Measurements from ENCODE around the gene EFCAB11. TPM values are rescaled to one million over a fixed set of nuclear protein-coding genes. Genes with fewer than 3 reads are reported as not detected.

EFCAB11 gene
- total and polyA plus RNA-seq, 2 of the 8 experiments (the other 6 are each of a cell fraction or from before 2014, with no cell fraction given), result 6.8 to 12.8 TPM

GRCh38 chr14:89912667-89913211 is 41.8 kb downstream of the EFCAB11 start (continued):
- TF ChIP-seq ATF3 (IDR thresholded peaks at IDR 0.05; ENCODE audit: insufficient read depth, low read depth, low read length), result no peak
- no peak for TF ChIP-seq CBX5 (IDR thresholded peaks at IDR 0.05; ENCODE audit: low read depth, low read length)
- no peak for TF ChIP-seq CREB1 (IDR thresholded peaks at IDR 0.05)
- no peak for TF ChIP-seq PHF8 (conservative IDR thresholded peaks at IDR 0.05; ENCODE audit: low read depth, low read length)
- no peak for TF ChIP-seq SP4 (IDR thresholded peaks at IDR 0.05; ENCODE audit: low read length)
- no peak for TF ChIP-seq GTF2F1 (IDR thresholded peaks at IDR 0.05; ENCODE audit: borderline replicate concordance, low read depth, low read length)
- TF ChIP-seq TCF12 (IDR thresholded peaks at IDR 0.05; ENCODE audit: low read depth, low read length), result no peak
